HFFc6 (cell line): ENCODE measurements around the gene FDXR. TPM values are rescaled to one million over a fixed set of nuclear protein-coding genes. Genes with fewer than 3 reads are reported as not detected.

Experiments
- DNase-seq: peaks from one replicate; pipeline ENCODE4 v3.0.0-alpha.2; 2018
- H3K27ac Mint-ChIP-seq: 2 replicates; pipeline ENCODE4 v1.8.0; 2020; ENCODE audit warnings: mild to moderate bottlenecking, mixed read lengths
- H3K27me3 Mint-ChIP-seq: 2 replicates; pipeline ENCODE4 v1.8.0; 2021; ENCODE audit warnings: mild to moderate bottlenecking, moderate library complexity, mixed read lengths; ENCODE audit not compliant: insufficient read depth
- H3K36me3 Mint-ChIP-seq: 2 replicates; pipeline ENCODE4 v1.8.0; 2021; ENCODE audit warnings: low read depth, mixed read lengths
- H3K4me1 Mint-ChIP-seq: 2 replicates; pipeline ENCODE4 v1.8.0; 2020; ENCODE audit warnings: low read depth, mixed read lengths
- H3K4me3 Mint-ChIP-seq: 2 replicates; pipeline ENCODE4 v1.8.0; 2020; ENCODE audit warnings: mild to moderate bottlenecking, moderate library complexity, mixed read lengths
- H3K9me3 Mint-ChIP-seq: 2 replicates; pipeline ENCODE4 v1.8.0; 2020; ENCODE audit warnings: mild to moderate bottlenecking, mixed read lengths
- total RNA-seq, 6 experiments: library from RNA; stranded (reverse); fragmentation: NEBNext Ultra II Directional; extraction: Animal tissue kit (Norgen Biotek cat#: 25700); gene quantifications; 2 replicates in 1 of 6; 3 replicates in 5 of 6; pipeline ENCODE4 v1.2.3, GENCODE V29; 2021
- TF ChIP-seq, protein P1 (sequence below): fragments of 200-600 bp; sonication (generic); IDR thresholded peaks from 2 replicates; pipeline ENCODE4 v1.5.0; 2021; ENCODE audit warnings: antibody characterized with exemption, mild to moderate bottlenecking

Gene FDXR
- total RNA-seq, 6 experiments from 2014 or later: 25.5 to 35.5 (median 33.9) TPM

GRCh38 chr17:74882517-74883240, 9.9 kb upstream of the FDXR start:
- TF ChIP-seq, protein P1, sequence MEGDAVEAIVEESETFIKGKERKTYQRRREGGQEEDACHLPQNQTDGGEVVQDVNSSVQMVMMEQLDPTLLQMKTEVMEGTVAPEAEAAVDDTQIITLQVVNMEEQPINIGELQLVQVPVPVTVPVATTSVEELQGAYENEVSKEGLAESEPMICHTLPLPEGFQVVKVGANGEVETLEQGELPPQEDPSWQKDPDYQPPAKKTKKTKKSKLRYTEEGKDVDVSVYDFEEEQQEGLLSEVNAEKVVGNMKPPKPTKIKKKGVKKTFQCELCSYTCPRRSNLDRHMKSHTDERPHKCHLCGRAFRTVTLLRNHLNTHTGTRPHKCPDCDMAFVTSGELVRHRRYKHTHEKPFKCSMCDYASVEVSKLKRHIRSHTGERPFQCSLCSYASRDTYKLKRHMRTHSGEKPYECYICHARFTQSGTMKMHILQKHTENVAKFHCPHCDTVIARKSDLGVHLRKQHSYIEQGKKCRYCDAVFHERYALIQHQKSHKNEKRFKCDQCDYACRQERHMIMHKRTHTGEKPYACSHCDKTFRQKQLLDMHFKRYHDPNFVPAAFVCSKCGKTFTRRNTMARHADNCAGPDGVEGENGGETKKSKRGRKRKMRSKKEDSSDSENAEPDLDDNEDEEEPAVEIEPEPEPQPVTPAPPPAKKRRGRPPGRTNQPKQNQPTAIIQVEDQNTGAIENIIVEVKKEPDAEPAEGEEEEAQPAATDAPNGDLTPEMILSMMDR: no peak
- Mint-ChIP-seq H3K27me3 (peaks cover 45% of the 10 kb centered on the region), H3K9me3 (no peaks in the 10 kb centered on the region), H3K4me3 (no peak overlapping the region), H3K36me3 (no peaks in the 10 kb centered on the region), H3K4me1 (no peaks in the 10 kb centered on the region), H3K27ac (no peak overlapping the region)
- DNase-seq: no peak

GRCh38 chr17:74881073-74881472, 8.3 kb upstream of the FDXR start:
- H3K4me3 Mint-ChIP-seq: no peak overlapping the region
- H3K27ac Mint-ChIP-seq: no peak overlapping the region
- DNase-seq: no peak
- no peaks in the 10 kb centered on the region for H3K36me3 Mint-ChIP-seq
- H3K27me3 Mint-ChIP-seq: peaks cover 44% of the 10 kb centered on the region
- no peaks in the 10 kb centered on the region for H3K4me1 Mint-ChIP-seq
- TF ChIP-seq, protein P1: no peak
- H3K9me3 Mint-ChIP-seq: no peaks in the 10 kb centered on the region

DNA sequence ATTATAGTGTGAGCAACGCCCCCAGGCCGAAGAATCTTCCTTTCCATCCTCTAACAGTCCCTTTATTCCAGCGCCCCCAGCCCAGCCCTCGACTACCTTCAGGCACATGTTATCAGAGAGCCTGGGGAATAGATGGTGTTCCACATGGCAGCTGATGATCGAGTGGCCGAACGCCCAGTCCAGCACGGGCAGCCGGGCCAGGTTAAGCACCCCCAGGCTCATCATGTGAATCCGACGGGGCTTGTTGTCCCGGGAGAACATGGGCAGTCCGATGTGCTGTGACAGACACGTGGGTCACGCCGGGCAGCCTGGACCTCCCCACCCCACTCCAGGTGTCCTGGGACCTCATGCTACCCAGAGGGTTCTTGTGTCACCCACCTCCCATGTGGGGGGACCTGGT, 6.5 kb upstream of the FDXR start:
- no peaks in the 10 kb centered on the region for H3K36me3 Mint-ChIP-seq
- no peak overlapping the region for H3K27ac Mint-ChIP-seq
- TF ChIP-seq, protein P1: no peak
- no peaks in the 10 kb centered on the region for H3K9me3 Mint-ChIP-seq
- no peak for DNase-seq
- peaks cover 38% of the 10 kb centered on the region for H3K27me3 Mint-ChIP-seq
- no peak overlapping the region for H3K4me3 Mint-ChIP-seq
- no peaks in the 10 kb centered on the region for H3K4me1 Mint-ChIP-seq

DNA sequence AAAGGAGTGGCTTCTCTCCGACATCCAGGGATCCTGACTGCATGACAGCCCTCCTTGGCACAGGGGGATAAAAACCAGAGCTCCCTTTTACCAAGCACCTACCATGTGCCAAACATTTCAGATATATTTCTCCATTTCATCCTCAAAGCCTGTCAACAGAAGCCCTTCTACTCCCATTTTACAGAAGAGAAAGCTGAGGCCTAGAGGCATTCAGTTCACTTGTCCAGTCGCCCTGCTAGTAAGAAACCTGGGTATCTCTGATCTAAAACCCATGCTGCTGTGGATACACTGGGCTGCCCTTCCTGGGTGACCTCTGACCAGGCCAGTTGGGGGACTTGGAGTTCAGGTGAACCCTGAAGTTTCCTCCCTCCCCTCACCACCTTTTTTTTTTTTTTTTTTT, 5.9 kb upstream of the FDXR start:
- TF ChIP-seq, protein P1: no peak
- Mint-ChIP-seq H3K36me3 (no peaks in the 10 kb centered on the region), H3K27ac (no peak overlapping the region)

GRCh38 chr17:74877592-74878548, 5.1 kb upstream of the FDXR start:
- no peak for DNase-seq
- no peak overlapping the region for H3K4me3 Mint-ChIP-seq
- H3K4me1 Mint-ChIP-seq: peaks cover 6% of the 10 kb centered on the region
- peaks cover 29% of the 10 kb centered on the region for H3K27me3 Mint-ChIP-seq
- no peaks in the 10 kb centered on the region for H3K9me3 Mint-ChIP-seq
- H3K27ac Mint-ChIP-seq: no peak overlapping the region
- TF ChIP-seq, protein P1: no peak
- no peaks in the 10 kb centered on the region for H3K36me3 Mint-ChIP-seq

More for the DNA sequence above, 5.9 kb upstream of the FDXR start:
- Mint-ChIP-seq H3K4me3 (no peak overlapping the region), H3K4me1 (peaks cover 5% of the 10 kb centered on the region), H3K9me3 (no peaks in the 10 kb centered on the region), H3K27me3 (peaks cover 35% of the 10 kb centered on the region)
- no peak for DNase-seq
